Hepatic stellate cell (primary cell): ENCODE results near the gene RASSF10.

ENCODE experiments used
- DNase-seq: peaks from one replicate; pipeline ENCODE4 v3.0.0; 2011; ENCODE audit warnings: low spot score

Gene RASSF10

DNA sequence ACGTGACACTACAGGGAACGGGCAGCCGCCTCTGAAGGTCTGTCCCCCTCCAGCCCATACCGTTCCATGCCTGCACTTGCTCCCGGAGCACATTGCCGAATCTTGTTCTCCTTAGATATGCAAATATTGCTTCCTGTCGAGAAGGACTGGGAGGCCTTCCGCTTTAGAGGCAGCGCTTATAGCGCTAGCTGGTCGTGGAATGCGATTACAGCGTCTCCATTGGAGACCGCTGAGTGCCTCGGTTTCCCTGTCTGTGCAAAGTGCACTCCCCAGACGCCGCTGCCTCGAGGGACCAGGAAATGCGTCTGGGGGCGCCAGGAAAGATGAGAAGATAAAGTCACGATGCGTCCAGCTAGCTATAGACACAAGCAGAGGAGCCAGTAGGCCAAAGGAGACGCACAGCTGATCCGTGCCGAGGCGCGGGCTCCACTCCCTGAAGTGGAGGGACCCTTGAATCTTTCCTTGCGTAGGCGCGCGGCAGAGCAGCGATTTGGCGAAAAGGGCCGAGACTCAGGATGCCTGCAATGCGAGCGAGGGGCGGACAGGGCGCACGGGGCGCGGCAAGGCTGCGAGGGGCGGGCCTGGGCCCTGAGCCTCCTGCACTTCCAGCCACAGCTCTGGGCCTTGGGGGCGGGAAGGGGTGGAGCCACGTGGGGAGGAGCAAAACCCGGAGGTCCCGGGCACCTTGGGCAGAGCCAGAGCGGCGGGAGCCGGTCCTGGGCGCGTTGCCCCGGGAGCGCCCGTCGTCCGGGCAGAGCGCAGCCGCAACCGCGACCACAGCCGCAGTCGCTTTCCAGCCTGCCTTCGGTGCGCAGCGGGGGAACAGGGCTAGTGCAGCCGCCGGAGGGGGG lies at the start of gene RASSF10:
Gene RASSF10 (plus strand): TSS at position 692 of the 851 bp plus-strand sequence. CDS start 261 bp downstream, outside the sequence.
- DNase-seq = peak; percentile 8

- no peak for DNase-seq
Measured at GRCh38 chr11:12961615-12962014, 47.5 kb upstream of the RASSF10 start.

DNA sequence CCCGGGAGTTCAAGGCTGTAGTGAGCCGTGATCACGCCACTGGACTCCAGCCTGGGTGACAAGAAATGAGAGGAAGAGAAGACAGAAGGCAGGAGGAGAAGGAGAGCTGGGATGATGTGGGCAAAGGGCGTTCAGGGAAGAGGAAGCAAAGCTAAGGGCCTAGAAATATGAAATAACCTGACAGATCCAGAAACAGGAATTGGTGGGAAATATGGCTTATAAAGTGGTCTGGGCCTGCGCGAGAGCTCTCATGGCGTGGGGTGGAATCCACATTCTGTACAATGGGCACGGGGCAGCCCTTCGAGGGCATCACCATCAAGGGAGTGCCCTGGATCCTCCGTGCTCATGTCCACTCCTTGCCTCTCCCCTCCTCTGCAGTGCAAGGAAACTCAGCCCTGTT lies 46.8 kb upstream of the RASSF10 start:
- no peak for DNase-seq

- DNase-seq = no peak
Measured at GRCh38 chr11:12963051-12963450, 46.1 kb upstream of the RASSF10 start.

DNA sequence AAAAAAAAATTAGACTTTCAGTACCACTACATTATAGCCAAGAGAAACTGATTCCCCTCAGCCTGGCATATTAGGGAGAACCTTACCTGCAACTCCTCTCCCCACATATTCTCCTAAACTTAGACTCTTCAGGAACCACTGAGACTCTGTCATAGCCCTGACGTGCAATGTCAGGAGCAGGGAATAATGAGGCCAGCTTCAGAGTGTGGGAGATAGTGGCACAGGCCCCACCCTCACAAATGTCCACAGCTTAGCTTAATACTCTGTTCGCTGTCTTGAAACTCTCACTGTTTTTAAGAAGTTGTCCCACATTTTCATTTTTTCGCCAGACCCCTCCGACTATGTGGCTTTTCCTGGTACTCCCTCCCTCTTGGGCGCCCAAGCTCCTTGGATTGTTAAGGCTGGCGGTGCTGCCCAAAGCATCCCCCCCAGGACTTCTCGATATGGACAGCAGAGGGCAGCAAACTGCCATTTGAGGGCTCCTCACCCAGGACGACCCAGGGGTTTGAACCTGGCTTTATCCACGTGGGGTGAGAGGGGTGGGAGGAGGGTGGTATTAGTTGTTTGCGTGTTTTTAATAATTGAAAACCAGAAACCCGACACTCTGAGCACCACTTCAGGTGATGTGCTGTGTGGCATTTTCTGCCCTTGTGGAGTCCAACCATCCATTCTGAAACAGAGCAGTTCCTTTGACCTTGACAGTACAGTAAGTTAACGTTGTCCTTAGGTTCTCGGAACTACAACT lies 45.2 kb upstream of the RASSF10 start:
- peak; percentile 76 for DNase-seq

GRCh38 chr11:12964650-12965049 lies 44.5 kb upstream of the RASSF10 start:
- DNase-seq = no peak

DNA sequence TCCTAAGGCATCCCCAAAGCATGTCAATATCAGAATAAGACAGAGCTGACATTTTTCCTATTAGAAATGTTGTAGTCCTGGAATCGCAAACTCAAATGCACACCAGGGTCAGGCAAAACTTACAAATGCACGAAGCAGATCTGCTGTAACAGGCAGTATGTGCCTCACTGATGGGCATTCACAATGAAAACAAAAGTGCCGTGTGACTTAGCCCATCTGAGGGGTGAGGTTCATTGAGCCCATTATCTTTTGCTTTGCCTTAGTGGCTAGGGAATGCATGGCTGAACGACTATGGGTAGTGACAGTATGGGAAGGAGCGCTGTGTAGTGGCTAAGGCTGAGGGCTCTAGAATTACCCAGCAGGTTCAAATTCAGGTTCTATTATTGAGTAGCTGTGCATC lies 43.1 kb upstream of the RASSF10 start:
- no peak for DNase-seq

DNA sequence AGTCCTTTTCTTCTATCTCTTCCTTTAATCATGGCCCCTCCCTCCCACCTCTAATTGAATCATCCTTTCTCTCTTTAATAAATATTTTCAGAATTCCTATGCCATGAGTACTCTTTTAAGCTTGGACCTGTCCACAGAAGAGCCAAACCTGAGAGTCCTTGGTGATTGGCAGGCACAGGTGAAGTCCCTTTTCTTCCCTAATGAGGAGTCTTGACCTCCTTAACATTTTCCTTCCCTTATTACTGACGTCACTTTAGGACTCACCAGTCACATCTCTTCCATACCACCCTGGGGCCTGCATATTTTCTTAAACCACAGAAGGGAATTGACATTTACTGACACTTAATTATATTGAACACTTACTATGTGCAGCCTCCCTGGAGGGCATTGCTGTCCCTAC lies 41.0 kb upstream of the RASSF10 start:
- DNase-seq = no peak

GRCh38 chr11:12968826-12969225 lies 40.3 kb upstream of the RASSF10 start:
- DNase-seq = no peak

DNA sequence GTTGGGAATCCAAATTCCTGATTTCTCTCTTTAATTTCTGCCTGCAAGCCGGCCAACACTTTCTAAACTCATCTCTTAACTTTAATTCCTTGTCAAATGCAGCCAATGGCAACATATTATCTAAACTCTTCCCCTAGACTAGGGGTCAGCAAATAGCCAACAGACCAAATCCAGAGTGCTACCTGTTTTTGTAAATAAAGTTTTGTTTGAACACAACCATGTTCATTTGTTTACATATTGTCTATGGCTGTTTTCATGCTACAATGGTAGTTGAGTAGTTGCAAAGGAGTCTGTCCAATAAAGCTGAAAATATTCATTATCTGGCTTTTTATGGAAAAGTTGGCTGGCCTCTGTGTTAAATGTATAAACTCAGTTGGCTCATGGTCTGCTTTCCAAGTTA lies 37.2 kb upstream of the RASSF10 start:
- DNase-seq = no peak

GRCh38 chr11:12973528-12974181 lies 35.5 kb upstream of the RASSF10 start:
- DNase-seq = no peak

- no peak for DNase-seq
Measured at GRCh38 chr11:12975195-12975594, 33.9 kb upstream of the RASSF10 start.

- DNase-seq = no peak
Measured at GRCh38 chr11:12979928-12980689, 29.0 kb upstream of the RASSF10 start.

- no peak for DNase-seq
Measured at GRCh38 chr11:12981676-12982522, 27.2 kb upstream of the RASSF10 start.

DNA sequence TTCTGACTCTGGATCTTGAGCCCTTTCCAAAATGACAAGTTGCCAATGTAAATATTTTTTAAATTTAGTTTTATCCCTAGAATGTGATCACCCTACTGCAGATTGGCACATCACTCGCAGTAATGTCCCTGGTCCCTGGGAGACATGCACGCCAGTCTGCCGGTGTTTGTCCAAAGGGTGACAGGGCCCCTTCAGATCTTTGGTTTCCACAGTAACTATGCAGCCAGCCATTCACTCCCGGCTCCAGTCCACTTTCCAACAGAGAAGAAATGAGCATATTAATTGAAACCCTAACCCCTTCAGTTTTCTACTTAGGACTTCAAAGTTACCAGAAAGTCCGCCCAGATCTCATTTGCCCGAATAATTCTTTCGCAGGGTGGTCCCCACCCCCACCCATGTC lies 25.8 kb upstream of the RASSF10 start:
- DNase-seq = no peak

DNA sequence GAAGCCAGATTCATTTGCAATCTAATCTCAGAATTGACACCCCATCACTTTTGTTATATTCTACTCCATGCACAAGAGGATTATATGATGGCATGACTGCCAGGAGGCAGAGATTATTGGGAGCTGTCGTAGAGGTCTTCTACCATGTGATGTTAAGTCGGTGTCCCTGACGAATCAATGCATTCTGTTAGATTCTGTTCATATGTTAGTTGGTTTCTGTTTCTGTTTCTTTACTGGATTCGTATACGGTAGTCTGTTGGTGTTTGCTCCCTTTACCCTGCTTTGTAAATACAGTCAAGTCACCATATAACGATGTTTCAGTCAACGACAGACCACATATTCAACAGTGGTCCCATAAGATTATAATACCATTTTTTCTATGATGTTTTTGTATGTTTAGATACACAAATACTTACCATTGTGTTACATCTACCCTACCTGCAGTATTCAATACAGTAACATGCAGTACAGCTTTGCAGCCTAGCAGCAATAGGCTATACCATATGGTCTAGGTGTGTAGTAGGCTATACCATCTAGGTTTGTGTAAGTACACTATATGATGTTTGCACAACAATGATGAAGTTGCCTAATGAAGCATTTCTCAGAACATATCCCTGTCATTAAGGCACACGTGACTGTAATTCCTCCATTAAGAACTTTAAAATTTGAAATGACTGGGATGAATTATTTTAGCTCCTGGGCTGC lies 22.8 kb upstream of the RASSF10 start:
- no peak for DNase-seq

- no peak for DNase-seq
Measured at GRCh38 chr11:12989428-12990161, 19.5 kb upstream of the RASSF10 start.

DNA sequence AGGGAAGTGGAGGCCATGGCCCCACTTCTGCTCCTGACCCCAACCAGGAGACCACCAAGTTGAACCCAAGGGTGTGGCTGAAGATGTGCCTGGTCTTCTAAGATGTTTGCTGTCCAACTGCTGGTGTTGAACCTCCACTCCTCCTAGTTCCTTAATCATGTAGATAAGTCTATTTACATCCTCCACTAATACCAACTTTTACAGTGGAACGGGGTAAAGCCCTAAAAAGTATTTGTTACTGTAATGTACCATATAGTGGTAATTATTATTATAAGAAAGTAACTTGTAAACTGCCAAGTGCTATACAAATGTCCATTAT lies 19.0 kb upstream of the RASSF10 start:
- no peak for DNase-seq

DNA sequence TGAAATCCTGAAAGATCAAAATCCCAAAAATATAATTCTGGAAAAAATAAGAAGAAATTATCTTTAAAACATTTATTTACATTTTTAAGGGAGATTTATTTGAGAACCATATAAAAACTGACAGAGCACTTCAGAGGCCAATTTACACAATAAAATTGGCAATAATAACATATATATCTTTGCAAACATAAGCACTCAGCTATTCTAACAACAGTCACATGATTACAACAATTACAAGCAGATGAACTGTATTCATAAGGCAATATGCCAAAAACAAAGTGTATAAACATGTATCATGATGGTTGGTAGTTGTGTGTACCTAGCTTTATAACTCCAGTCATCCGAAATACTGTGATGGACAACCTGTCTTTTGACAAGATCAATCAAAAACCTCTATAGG lies 17.7 kb upstream of the RASSF10 start:
- no peak for DNase-seq

DNA sequence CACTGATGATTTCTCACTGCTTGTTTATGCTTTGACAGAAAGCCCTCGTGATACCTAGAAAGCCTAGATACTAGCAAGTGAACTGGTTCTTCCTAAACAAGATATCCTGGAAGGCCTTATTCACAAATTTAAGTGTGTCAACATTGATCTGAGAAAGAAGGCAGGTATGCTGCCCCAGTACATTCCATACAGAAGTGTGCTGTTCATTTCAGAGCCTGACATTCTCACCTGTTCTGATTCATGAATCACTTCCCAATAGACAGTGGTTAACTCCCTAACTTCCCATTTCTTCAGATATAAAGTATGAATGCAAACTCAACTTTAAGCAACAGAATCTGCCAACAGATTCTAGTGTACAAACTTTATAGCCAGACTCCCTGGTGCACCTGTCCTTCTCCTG lies 15.5 kb upstream of the RASSF10 start:
- DNase-seq = no peak
